OCI-LY1 (cell line): Measurements from ENCODE around the gene TNFAIP8.

ENCODE experiments used
- H2AFZ ChIP-seq: fragments of 200-600 bp; sonication (generic), shearing (Covaris generic); 2 replicates; pipeline ENCODE4 v1.6.0; 2014; ENCODE audit warnings: antibody characterized with exemption, mild to moderate bottlenecking, low read length
- H3F3A ChIP-seq: fragments of 200-600 bp; sonication (generic), shearing (Covaris generic); 2 replicates; pipeline ENCODE4 v1.6.0; 2014; ENCODE audit warnings: mild to moderate bottlenecking, antibody characterized with exemption, low read length, moderate library complexity; ENCODE audit not compliant: insufficient read depth
- H3K27ac ChIP-seq: fragments of 200-600 bp; sonication (generic); 2 replicates; pipeline ENCODE4 v1.5.1; 2014; ENCODE audit warnings: low read length, mixed run types, mild to moderate bottlenecking, low read depth; ENCODE audit not compliant: poor library complexity, severe bottlenecking
- H3K27me3 ChIP-seq: fragments of 200-600 bp; sonication (generic); 2 replicates; pipeline ENCODE4 v1.6.0; 2014; ENCODE audit warnings: antibody characterized with exemption, mild to moderate bottlenecking, low read length, moderate library complexity; ENCODE audit not compliant: insufficient read depth
- H3K36me3 ChIP-seq: fragments of 200-600 bp; sonication (generic); 2 replicates; pipeline ENCODE4 v1.6.1; 2014; ENCODE audit warnings: mild to moderate bottlenecking, antibody characterized with exemption, low read length, moderate library complexity, mixed read lengths; ENCODE audit not compliant: insufficient read depth
- H3K4me1 ChIP-seq: fragments of 200-600 bp; sonication (generic); 2 replicates; pipeline ENCODE4 v1.5.1; 2014; ENCODE audit warnings: mild to moderate bottlenecking, low read length, moderate library complexity; ENCODE audit not compliant: insufficient read depth, severe bottlenecking
- H3K4me2 ChIP-seq: fragments of 200-600 bp; sonication (generic), shearing (Covaris generic); 2 replicates; pipeline ENCODE4 v1.6.1; 2014; ENCODE audit warnings: low read length
- H3K4me3 ChIP-seq: fragments of 200-600 bp; sonication (generic); 2 replicates; pipeline ENCODE4 v1.5.1; 2014; ENCODE audit warnings: low read length, low read depth, mild to moderate bottlenecking, mixed read lengths; ENCODE audit not compliant: poor library complexity, severe bottlenecking
- H3K79me2 ChIP-seq: fragments of 200-600 bp; shearing (Covaris generic); 2 replicates; pipeline ENCODE4 v1.6.1; 2016; ENCODE audit warnings: mixed run types, low read length, mixed read lengths; ENCODE audit not compliant: insufficient read depth
- H3K9ac ChIP-seq: fragments of 200-600 bp; sonication (generic), shearing (Covaris generic); 2 replicates; pipeline ENCODE4 v1.6.1; 2014; ENCODE audit warnings: mild to moderate bottlenecking, low read length, mixed read lengths
- H3K9me2 ChIP-seq: fragments of 200-600 bp; sonication (generic), shearing (Covaris generic); 2 replicates; pipeline ENCODE4 v1.6.1; 2014; ENCODE audit warnings: low read depth, mild to moderate bottlenecking, low read length, mixed read lengths
- H3K9me3 ChIP-seq: fragments of 200-600 bp; shearing (Covaris generic); 2 replicates; pipeline ENCODE4 v1.6.1; 2014; ENCODE audit warnings: low read length, mixed read lengths
- H4K20me1 ChIP-seq: fragments of 200-600 bp; sonication (generic), shearing (Covaris generic); 2 replicates; pipeline ENCODE4 v1.6.0; 2016; ENCODE audit warnings: mild to moderate bottlenecking, low read length; ENCODE audit not compliant: insufficient read depth
- CTCF ChIP-seq: fragments of 200-600 bp; sonication (generic), shearing (Covaris generic); IDR thresholded peaks from 2 replicates; pipeline ENCODE4 v1.5.1; 2017; ENCODE audit warnings: mild to moderate bottlenecking, antibody characterized with exemption, low read length, moderate library complexity, mixed read lengths
- EZH2 ChIP-seq: fragments of 200-600 bp; sonication (generic), shearing (Covaris generic); IDR thresholded peaks from 2 replicates; pipeline ENCODE4 v1.8.0; 2017; ENCODE audit warnings: borderline replicate concordance, mixed run types, mild to moderate bottlenecking, antibody characterized with exemption, low read length, moderate library complexity, mixed read lengths

TNFAIP8 gene

GRCh38 chr5:119366540-119366881 is 10.7 kb downstream of the TNFAIP8 start:
- Histone ChIP-seq H3K4me3 (no peak overlapping the region), H3K9ac (no peak overlapping the region), H3K36me3 (peaks cover 42% of the 10 kb centered on the region), H4K20me1 (no peaks in the 10 kb centered on the region), H3K79me2 (peaks cover 96% of the 10 kb centered on the region), H3F3A (no peaks in the 10 kb centered on the region), H3K27me3 (no peaks in the 10 kb centered on the region), H3K4me2 (peak overlapping the region; percentile 15; the same call in 1 of the 2 replicates), H3K9me3 (no peaks in the 10 kb centered on the region), H2AFZ (no peak overlapping the region), H3K4me1 (peaks cover 41% of the 10 kb centered on the region), H3K27ac (peak overlapping the region; percentile 5), H3K9me2 (no peaks in the 10 kb centered on the region)
- TF ChIP-seq CTCF (no peak), EZH2 (no peak)

- H3K4me3 ChIP-seq = no peak overlapping the region
- no peaks in the 10 kb centered on the region for H3K27me3 ChIP-seq
- H3K4me1 ChIP-seq = peaks cover 38% of the 10 kb centered on the region
- no peak for TF ChIP-seq EZH2
- TF ChIP-seq CTCF = no peak
- peak overlapping the region; percentile 26 for H3K27ac ChIP-seq
- peaks cover 36% of the 10 kb centered on the region for H3K36me3 ChIP-seq
- no peak overlapping the region for H3K9ac ChIP-seq
- peaks cover 91% of the 10 kb centered on the region for H3K79me2 ChIP-seq
- H3K9me3 ChIP-seq = no peaks in the 10 kb centered on the region
- no peak overlapping the region for H2AFZ ChIP-seq
- H3K9me2 ChIP-seq = no peaks in the 10 kb centered on the region
- no peaks in the 10 kb centered on the region for H3F3A ChIP-seq
- H4K20me1 ChIP-seq = no peaks in the 10 kb centered on the region
- H3K4me2 ChIP-seq = peak overlapping the region; percentile 15; the same call in 1 of the 2 replicates
Observed at GRCh38 chr5:119367502-119368237, 11.9 kb downstream of the TNFAIP8 start.

GRCh38 chr5:119368238-119368630 is 12.4 kb downstream of the TNFAIP8 start:
- Histone ChIP-seq H2AFZ (no peak overlapping the region), H3K27ac (peak overlapping the region; percentile 26), H3K9ac (no peak overlapping the region), H3K27me3 (no peaks in the 10 kb centered on the region), H3K4me1 (peaks cover 38% of the 10 kb centered on the region), H3K4me3 (no peak overlapping the region), H3K9me2 (no peaks in the 10 kb centered on the region), H3K4me2 (no peak overlapping the region; the same call in 1 of the 2 replicates), H3K79me2 (peaks cover 90% of the 10 kb centered on the region), H4K20me1 (no peaks in the 10 kb centered on the region), H3F3A (no peaks in the 10 kb centered on the region), H3K36me3 (peaks cover 36% of the 10 kb centered on the region), H3K9me3 (no peaks in the 10 kb centered on the region)
- TF ChIP-seq CTCF = no peak
- TF ChIP-seq EZH2 = no peak
